Nephron progenitor cell (in vitro differentiated cells): ENCODE results near the gene PEF1.

Experiments
- DNase-seq: peaks from one replicate; pipeline ENCODE4 v3.0.0; 2021
- H3K27ac Mint-ChIP-seq: 2 replicates; pipeline ENCODE4 v1.8.0; 2021; ENCODE audit warnings: mild to moderate bottlenecking, moderate library complexity, mixed read lengths
- H3K27me3 Mint-ChIP-seq: 2 replicates; pipeline ENCODE4 v1.8.0; 2021; ENCODE audit warnings: mild to moderate bottlenecking, low read depth, mixed read lengths; ENCODE audit not compliant: poor library complexity
- H3K36me3 Mint-ChIP-seq: 2 replicates; pipeline ENCODE4 v1.8.0; 2021; ENCODE audit warnings: low read depth, mixed read lengths
- H3K4me1 Mint-ChIP-seq: 2 replicates; pipeline ENCODE4 v1.8.0; 2021; ENCODE audit warnings: mixed read lengths
- H3K4me3 Mint-ChIP-seq: 2 replicates; pipeline ENCODE4 v1.8.0; 2021; ENCODE audit warnings: mild to moderate bottlenecking, moderate library complexity, mixed read lengths
- H3K9me3 Mint-ChIP-seq: 2 replicates; pipeline ENCODE4 v1.8.0; 2021; ENCODE audit warnings: mild to moderate bottlenecking, moderate library complexity, mixed read lengths
- TF ChIP-seq, protein P1 (sequence below): fragments of 200-600 bp; sonication (generic); IDR thresholded peaks from 2 replicates; pipeline ENCODE4 v1.5.0; 2021; ENCODE audit warnings: antibody characterized with exemption

The PEF1 gene

DNA sequence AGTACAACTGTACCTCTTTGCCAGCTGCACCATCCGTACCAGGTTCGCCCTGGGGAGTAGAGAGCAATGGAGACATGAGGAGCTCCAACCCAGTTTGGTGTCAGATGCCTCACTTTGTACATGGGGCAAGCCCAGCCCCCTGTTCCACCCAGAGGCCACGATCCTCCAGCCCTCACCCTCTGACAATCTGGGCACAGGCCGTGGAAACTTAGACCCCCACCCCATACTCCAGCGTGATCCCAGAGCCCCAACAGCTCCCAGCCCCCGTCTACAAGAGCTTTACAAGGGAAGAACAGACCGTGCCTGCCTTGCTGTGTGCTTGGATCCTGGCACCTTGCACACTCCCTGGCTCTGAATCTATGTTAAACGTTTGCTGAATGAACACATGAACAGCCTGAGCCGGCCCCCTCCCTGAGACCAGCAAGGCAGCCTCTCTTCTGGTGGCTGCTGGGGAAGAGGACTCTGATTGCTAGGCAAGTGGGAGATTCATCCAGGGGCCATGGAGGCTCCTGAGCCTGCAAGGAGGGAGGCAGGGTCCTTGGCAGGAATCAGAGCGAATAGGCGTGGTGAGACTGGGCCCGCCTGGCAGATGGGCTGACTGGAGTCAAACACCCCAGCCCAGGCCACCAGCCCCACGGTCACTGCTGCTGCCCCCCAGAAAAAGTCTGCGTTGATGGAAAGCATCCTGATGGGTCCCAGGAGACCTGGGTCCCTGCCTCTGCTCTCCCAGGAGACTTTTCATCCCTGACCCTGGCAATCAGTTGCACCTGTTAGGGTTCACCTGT lies 12.5 kb upstream of the PEF1 start:
- no peak overlapping the region for H3K27ac Mint-ChIP-seq

DNA sequence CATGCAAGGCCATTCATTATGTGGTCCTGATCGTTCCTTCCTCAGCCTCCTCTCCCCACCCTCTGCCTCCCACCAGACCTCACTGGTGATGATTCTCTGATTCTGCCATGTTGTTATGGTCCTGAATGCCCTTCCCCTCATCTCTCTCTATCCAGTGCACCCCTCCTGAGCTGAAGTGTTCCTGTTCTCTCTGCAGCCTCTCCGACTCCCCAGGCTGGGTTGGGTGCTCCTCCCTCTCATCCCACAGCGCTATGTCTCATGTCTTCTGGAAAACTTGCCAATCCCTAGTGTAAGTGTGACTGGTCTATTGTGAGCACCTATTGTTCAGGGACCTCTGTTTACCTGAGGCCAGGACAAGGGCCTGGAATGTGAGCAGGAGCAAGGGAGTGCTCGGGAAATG lies 11.1 kb upstream of the PEF1 start:
- H3K4me1 Mint-ChIP-seq, result peaks cover 8% of the 10 kb centered on the region
- H3K4me3 Mint-ChIP-seq, result no peak overlapping the region
- TF ChIP-seq, protein P1, sequence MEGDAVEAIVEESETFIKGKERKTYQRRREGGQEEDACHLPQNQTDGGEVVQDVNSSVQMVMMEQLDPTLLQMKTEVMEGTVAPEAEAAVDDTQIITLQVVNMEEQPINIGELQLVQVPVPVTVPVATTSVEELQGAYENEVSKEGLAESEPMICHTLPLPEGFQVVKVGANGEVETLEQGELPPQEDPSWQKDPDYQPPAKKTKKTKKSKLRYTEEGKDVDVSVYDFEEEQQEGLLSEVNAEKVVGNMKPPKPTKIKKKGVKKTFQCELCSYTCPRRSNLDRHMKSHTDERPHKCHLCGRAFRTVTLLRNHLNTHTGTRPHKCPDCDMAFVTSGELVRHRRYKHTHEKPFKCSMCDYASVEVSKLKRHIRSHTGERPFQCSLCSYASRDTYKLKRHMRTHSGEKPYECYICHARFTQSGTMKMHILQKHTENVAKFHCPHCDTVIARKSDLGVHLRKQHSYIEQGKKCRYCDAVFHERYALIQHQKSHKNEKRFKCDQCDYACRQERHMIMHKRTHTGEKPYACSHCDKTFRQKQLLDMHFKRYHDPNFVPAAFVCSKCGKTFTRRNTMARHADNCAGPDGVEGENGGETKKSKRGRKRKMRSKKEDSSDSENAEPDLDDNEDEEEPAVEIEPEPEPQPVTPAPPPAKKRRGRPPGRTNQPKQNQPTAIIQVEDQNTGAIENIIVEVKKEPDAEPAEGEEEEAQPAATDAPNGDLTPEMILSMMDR, result no peak
- H3K36me3 Mint-ChIP-seq, result no peaks in the 10 kb centered on the region
- DNase-seq, result no peak
- H3K27ac Mint-ChIP-seq, result no peak overlapping the region
- H3K27me3 Mint-ChIP-seq, result peaks cover 20% of the 10 kb centered on the region
- H3K9me3 Mint-ChIP-seq, result no peaks in the 10 kb centered on the region

More for the DNA sequence above, 12.5 kb upstream of the PEF1 start:
- Mint-ChIP-seq H3K4me3 (no peak overlapping the region), H3K36me3 (no peaks in the 10 kb centered on the region), H3K4me1 (peaks cover 8% of the 10 kb centered on the region), H3K9me3 (no peaks in the 10 kb centered on the region), H3K27me3 (peaks cover 16% of the 10 kb centered on the region)
- DNase-seq, result no peak
- TF ChIP-seq, protein P1, result no peak

- Mint-ChIP-seq H3K36me3 (no peaks in the 10 kb centered on the region), H3K9me3 (no peaks in the 10 kb centered on the region), H3K4me3 (no peak overlapping the region), H3K27me3 (peaks cover 22% of the 10 kb centered on the region), H3K27ac (no peak overlapping the region), H3K4me1 (peaks cover 2% of the 10 kb centered on the region)
- DNase-seq, result no peak
- TF ChIP-seq, protein P1, result no peak
Observed at GRCh38 chr1:31655104-31655503, 10.4 kb upstream of the PEF1 start.

DNA sequence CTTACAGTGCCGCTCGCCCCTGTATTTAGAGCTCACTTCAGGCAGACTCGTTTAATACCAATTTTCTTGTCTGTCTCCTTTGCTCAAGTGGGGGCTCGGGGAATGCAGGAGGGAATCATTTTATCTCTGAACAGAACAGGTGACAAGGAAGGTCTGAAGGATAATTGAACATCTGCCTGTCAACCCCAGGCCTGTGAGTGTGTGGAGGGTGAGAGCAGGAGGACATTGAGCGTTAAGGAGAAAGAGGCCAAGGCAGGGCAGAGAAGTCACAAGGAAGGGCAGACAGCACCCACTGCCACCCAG lies 9.7 kb upstream of the PEF1 start:
- Mint-ChIP-seq H3K27me3 (peaks cover 26% of the 10 kb centered on the region), H3K27ac (no peak overlapping the region), H3K9me3 (no peaks in the 10 kb centered on the region), H3K4me1 (no peaks in the 10 kb centered on the region), H3K4me3 (no peak overlapping the region), H3K36me3 (no peaks in the 10 kb centered on the region)
- TF ChIP-seq, protein P1, result no peak
- no peak for DNase-seq

GRCh38 chr1:31653717-31654473 lies 9.2 kb upstream of the PEF1 start:
- Mint-ChIP-seq H3K9me3 (no peaks in the 10 kb centered on the region), H3K36me3 (no peaks in the 10 kb centered on the region), H3K4me1 (no peaks in the 10 kb centered on the region), H3K27ac (no peak overlapping the region), H3K4me3 (no peak overlapping the region), H3K27me3 (peaks cover 26% of the 10 kb centered on the region)
- TF ChIP-seq, protein P1, result no peak
- no peak for DNase-seq
